ENCODE results near the gene MAP3K2.

The MAP3K2 gene

DNA sequence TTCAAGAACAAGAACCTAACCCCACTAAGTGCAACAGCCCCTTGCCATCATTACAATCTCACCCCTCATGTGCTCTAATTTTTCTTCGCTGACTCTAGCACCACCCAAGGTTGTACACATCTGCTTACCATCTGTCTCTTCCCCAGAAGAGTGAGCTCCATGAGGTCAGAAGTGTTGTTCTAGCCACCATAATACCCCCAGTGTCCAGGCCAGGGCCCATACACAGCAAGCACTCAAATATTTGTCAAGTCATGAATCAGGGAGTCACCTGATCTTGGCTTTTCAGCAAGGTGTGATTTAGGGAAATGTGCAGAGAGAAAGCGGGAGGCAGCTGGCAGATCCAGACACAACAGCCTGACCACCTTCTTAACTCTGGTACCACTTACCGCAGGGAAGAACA is 99.5 kb downstream of the MAP3K2 start:
- DNase-seq (ENCODE audit: low read depth) = no peak

DNA sequence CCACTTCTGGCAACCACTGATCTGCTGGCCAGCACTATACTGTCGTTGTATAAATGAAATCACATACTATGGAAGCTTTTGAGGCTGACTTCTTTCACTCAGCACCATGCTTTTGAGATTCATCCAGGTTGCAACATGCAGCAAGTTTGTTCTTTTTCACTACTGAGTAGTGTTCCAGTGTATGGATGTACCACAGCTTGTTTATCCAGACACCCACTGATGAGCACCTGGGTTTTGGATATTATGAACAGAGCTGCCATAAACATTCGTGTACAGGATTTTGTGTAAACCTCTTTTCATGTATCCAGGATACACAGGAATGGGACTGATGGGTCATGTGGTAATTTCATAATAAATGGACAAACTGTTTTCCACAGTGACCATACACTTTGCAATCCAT is 104.5 kb downstream of the MAP3K2 start:
- no peak for DNase-seq (ENCODE audit: low read depth)

DNA sequence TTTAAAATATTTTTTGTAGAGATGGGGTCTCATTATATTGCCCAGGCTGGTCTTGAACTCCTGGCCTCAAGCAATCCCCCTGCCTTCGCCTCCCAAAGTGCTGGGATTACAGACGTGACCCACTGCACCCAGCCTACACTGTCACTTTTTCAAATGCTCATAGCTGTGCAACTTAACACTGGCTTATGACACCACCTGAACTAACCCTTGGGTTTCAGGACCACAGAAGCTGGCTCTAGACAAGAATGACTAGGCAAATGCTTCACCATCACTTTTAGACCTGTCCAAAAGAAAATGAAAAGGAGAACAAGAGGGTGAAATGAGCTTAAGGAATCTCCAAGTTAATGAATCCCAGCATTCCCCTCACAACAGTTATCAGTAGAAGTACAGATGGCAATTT is 107.1 kb downstream of the MAP3K2 start:
- no peak for DNase-seq (ENCODE audit: low read depth)

DNA sequence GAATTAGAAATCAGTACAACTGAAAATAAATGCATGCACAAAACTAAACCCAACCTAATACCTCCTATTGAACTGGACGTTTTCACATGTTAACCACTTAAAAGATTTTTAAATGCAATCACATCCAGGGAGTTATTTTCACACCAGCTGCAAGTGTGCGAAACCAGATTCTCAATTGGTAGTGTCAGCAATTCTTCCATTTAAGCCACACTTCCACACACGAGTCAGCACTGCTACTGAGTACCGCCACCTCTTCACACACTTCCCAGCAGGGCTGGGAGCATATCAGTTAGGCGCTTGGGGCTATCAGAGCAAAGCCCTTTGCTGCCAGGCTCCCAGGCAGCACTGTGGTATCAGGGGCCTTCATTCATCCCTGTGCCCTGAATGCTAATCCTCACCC is 108.0 kb downstream of the MAP3K2 start:
- DNase-seq (ENCODE audit: low read depth) = no peak

DNA sequence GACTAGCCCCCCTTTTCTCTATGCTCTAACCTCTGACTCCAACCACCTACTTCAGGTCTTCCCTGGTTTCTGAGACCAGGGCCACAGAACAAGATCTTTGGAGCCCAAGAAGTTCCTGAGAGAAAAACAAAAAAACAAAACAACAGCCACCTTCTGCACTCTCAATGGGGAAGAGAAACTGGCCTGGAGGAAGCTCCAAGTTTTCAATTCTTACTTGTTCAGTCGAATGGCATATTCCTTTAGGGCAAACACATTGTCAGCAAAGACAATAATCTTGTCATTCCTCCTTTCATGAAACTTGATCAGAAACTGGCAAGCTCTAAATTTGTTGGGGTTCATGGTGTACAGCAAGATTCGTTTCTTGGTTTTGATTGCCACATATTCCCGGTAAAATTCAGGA is 108.8 kb downstream of the MAP3K2 start:
- DNase-seq (ENCODE audit: low read depth) = no peak

DNA sequence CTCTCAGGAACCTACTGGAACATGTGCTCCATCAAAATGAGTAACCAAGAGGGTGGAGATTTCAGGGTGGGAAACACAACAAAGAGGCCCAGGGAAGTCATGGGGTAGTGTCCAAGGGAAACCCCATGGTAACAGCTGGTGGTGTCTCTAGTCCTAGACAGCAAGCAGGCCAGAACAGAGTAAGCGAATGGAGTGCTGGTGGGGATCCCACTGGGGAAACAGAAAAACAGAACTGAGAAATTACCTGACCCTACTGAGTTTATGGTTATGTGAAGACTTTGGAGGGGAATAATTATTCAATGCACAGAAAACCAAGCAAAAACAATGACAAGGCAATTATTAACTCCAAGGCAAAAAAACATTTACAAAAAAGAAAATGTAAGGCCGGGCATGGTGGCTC is 110.7 kb downstream of the MAP3K2 start:
- no peak for DNase-seq (ENCODE audit: low read depth)

DNA sequence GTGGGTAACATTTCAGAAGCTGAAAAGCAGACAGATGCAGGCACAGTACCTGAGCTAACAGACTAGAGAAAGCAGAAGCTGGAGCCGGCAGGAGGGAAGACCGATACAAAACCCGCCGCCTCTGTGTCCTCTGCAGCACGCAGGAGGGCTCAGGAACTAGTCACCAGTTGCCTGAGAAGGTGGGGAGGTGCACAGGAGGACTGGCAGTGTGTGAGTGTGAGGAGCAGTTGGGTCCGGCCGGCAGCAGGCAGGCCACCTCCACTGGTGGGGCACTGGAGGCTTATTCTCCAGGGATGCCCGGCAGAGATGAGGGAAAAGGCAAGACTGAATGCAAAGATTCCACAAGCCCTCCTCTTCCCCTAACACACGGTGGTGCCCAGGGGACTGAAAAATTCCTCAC is 112.0 kb downstream of the MAP3K2 start:
- DNase-seq (ENCODE audit: low read depth) = no peak

DNA sequence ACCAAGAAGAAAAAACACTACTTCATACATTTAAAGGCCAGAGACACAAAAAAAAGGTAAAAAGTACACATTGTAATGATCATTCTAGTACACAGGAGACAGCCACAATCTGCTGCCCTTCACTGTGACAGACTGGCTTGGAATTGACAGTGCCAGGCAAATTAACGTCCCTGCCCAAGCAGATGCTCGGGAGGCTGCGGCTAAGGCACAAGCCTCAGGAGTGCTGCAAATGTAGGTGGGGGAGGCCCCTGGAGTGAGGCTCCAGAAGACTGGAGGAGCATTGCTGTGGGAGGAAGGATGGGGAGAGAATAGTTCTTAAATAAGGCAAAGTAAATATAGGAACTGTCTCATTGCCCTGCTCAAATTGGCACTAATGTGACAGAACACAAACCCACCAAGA is 112.4 kb downstream of the MAP3K2 start:
- DNase-seq (ENCODE audit: low read depth) = no peak

DNA sequence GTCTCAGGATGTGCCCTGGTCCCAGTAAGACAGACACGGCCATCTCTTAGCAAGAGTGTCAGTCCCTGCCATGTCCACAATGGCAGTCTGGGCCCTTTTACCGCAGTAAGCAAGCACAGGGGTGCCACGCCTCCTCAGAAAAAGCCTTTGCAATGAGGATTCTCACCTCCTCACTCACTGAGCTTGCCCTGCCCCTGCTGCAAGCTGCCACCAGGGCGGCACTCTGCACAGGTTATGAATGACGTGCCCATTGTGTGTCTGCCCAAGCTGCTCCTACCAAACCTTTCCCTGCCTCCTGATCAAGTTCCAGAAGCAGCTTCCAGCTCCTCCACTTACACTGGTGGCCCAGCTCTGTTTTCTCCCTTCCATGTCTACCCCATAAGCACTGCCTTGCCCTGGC is 117.1 kb downstream of the MAP3K2 start:
- no peak for DNase-seq (ENCODE audit: low read depth)

DNA sequence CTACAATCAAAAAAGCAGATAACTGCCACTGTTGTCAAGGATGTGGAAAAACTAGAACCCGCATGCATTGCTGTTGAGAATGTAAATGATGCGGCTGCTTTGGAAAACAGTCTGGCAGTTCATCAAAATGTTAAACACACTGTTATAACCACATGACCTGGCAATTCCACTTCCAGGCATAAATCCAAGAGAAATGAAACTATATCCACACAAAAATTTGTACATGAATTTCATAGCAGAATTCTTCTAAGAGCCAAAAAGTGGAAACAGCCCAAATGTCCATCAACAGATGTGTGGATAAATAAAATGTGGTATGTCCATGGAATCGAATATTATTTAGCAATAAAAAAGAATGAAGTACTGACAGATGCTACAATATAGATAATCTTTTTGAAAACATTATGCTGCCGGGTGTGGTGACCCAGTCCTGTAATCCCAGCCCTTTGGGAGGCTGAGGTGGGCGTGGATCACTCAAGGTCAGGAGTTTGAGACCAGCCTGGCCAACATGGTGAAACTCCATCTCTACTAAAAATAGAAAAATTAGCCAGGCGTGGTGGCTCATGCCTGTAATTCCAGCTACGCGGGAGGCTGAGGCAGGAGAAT is 125.9 kb downstream of the MAP3K2 start:
- DNase-seq (ENCODE audit: low read depth) = no peak

DNA sequence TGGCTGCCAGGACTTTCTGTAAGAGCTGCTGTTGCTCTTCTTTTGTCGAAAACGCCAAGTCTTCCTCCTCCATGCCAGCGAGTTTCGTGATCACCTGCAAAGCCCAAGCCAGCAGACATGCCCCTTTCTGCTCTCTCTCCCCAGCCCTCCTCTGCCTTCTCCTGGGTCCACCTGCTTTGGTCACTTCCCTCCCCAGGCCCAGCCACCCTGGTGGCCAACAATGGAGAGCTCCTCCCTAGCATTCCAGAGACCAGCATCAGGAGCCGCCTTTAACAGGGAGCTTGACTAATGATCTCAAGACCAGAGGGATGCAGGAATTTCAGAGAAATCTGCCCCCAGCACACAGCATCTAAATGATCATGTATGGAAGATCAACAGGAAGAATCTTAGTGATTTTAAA is 128.4 kb downstream of the MAP3K2 start:
- DNase-seq (ENCODE audit: low read depth) = no peak

DNA sequence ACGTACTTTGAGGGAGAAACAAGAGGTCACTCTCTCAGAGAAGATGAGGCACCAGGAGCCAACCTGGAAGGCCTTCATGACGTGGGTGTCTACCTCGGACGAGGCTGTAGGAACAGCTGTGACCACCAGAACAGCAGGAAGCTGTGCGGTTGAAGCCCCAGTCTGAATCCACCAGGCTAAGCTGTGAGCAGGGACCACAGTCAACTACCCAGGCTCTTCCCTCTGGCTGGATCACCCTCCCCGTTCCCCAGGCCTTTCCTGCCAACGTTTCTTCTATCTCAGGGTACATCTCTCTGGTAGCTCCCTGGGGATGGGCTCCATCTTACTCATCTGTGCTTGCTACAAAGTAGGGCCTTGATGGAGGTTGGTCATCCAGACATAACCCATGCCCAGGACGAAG is 130.9 kb downstream of the MAP3K2 start:
- DNase-seq (ENCODE audit: low read depth) = no peak

DNA sequence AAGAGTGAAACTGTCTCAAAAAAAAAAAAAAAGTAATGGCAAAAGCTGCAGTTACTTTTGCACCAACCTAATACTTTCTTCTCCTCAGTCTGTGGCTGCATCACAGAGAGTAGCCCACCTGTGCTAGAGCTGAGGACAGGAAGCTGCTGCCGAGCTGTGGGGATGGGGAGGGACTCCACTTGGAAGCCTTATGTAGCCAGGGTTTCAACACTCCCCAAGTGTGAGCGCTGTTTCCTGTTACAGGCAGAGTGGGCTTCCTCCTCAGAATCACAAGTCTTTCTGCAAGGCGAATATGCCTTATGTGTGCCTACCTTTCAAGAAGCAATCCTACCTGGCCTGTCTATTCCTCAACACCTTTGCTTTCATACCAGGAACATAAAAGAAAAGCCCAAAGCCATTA is 131.4 kb downstream of the MAP3K2 start:
- no peak for DNase-seq (ENCODE audit: low read depth)

DNA sequence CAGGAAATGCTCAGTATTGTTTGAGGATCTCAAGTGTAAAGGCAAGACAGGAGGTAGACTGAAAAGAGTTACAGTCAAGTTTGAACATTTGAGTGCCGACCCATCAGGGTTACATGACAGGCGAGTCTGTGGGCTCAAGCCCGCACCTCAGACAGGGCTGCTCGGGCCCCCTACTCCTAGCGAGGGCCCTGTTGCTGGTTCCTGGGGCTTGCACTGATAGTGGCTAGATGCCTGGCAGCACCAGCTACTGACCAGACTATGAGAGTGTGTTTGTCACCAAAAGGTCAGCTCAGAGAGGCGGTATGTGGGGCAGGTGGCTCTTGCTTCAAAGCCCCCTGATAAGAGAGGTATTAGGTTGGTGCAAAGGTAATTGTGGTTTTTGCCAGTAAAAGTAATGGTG is 132.1 kb downstream of the MAP3K2 start:
- no peak for DNase-seq (ENCODE audit: low read depth)

DNA sequence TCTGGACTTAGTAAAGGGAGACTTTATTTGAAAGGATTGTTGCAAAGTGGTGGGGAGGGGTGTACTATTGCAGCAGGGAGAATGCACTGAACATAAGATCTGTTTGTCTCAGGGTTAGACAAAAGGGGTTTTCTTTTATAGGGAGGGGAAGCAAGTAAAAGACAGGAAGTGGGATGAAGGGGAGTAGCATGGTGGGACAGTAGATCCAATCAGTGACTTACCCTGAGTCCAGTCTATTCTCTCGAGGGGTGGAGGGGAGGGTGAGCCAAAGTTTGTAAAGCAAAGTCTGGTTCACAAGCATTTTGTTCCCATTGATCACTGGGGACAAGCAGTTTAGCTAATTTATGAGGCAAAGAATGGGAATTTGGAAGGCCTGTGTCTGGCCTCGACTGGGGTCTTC is 132.6 kb downstream of the MAP3K2 start:
- DNase-seq (ENCODE audit: low read depth) = no peak

DNA sequence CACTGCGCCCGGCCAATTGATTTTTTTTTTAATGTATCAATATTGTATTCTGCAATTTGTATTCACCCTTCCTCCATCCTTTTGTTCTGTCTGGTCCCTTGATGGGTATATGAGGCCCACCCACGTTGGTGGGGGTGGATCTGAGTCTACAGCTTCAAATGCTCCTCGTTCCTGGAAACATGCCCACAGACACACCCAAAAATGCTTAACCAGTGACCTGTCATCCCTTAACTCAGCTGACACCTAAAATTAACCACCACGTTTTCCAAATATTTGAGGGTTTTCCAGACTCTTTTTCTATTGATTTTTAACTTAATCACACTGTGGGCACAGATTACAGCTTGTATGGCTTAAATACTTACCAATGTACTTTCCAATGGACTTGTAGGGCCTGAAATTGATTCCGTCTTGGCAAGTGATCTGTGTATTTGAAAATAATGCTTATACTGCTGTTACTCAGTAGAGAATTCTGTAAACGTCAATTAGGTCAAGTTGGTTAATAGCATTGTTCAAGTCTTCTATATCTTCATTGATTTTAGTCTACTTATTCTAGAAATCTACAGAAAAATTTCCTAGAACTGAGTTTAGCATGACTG is 133.3 kb downstream of the MAP3K2 start:
- no peak for DNase-seq (ENCODE audit: low read depth)

Data from stimulated activated CD8-positive, alpha-beta memory T cell treated with anti-CD3 and anti-CD28 coated beads, Interleukin-12 subunit alpha, Interleukin-12 subunit beta, amount 100 ng/mL, for 1 hour (primary cell).